GM12878 (cell line): ENCODE measurements around the gene SHQ1.

ENCODE experiments used
- POLR2AphosphoS2 ChIP-seq: IDR thresholded peaks from 2 replicates; pipeline ENCODE4 v1.6.1; 2011; ENCODE audit warnings: low read depth, mild to moderate bottlenecking, low read length, improper control_type of control experiment, moderate library complexity
- SMAD5 ChIP-seq: IDR thresholded peaks from 2 replicates; pipeline ENCODE4 v1.6.1; 2016; ENCODE audit warnings: antibody characterized with exemption, low read depth
- TBL1XR1 ChIP-seq: IDR thresholded peaks from 2 replicates; pipeline ENCODE4 v1.6.1; 2012; ENCODE audit warnings: low read depth, low read length, improper control_type of control experiment

DNA sequence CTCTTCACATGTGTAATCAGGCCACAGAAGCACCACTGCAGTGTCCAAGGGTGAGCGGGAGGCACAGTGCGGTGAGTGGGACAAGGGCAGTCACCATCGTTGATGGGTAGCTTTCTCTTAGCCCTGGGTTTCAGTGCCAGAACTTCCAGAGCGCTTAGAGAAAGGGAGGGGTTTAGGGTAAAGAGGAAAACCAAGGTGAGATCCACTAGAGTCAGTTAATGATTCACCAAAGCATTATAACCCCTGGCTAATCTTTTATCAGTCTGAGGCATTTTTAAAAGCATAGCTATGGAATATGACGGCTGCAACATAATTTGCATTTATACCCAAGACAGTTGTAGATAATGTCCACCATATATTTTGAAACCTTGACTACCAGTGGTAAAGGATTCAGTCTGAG is 94.8 kb downstream of the SHQ1 start:
- TF ChIP-seq TBL1XR1 (no peak), SMAD5 (no peak), POLR2AphosphoS2 (no peak)
